Activated T-helper 2 cell treated with anti-CD3 and anti-CD28 coated beads, Interferon-gamma antibody, Interleukin-2, Interleukin-4, amounts not matched to agents 10 μg/mL and 5 μg/mL and 100 μg/mL, durations not matched to agents 14 hours and 24 hours and 36 hours (primary cell): ENCODE measurements around the gene MLYCD. TPM values are rescaled to one million over a fixed set of nuclear protein-coding genes. Genes with fewer than 3 reads are reported as not detected.

ENCODE experiments used
- DNase-seq: peaks from one replicate; pipeline ENCODE4 v3.0.0; 2021; ENCODE audit warnings: low spot score
- H3K27ac Mint-ChIP-seq: one replicate; pipeline ENCODE4 v1.8.0; 2021; ENCODE audit warnings: mixed read lengths
- H3K27me3 Mint-ChIP-seq: one replicate; pipeline ENCODE4 v1.8.0; 2021; ENCODE audit warnings: low read depth, mixed read lengths
- H3K36me3 Mint-ChIP-seq: one replicate; pipeline ENCODE4 v1.8.0; 2021; ENCODE audit warnings: low read depth, mixed read lengths
- H3K4me1 Mint-ChIP-seq: one replicate; pipeline ENCODE4 v1.8.0; 2021; ENCODE audit warnings: low read depth, mixed read lengths
- H3K4me3 Mint-ChIP-seq: one replicate; pipeline ENCODE4 v1.8.0; 2021; ENCODE audit warnings: low read depth, mild to moderate bottlenecking, moderate library complexity, mixed read lengths
- H3K9me3 Mint-ChIP-seq: one replicate; pipeline ENCODE4 v1.8.0; 2021; ENCODE audit warnings: mixed read lengths
- intact Hi-C: fragments of 100-400 bp; cut with micrococcal nuclease; formaldehyde crosslinking; loops from one replicate; pipeline ENCODE4 v1.15.1; 2023
- total RNA-seq: library from RNA; stranded (reverse); gene quantifications from 2 replicates; pipeline ENCODE4 v1.2.3, GENCODE V29; 2022

The MLYCD gene
- total RNA-seq, 1 donor from 2014 or later = 6.1 TPM

GRCh38 chr16:83932955-83933673 lies 34.2 kb downstream of the MLYCD start:
- Mint-ChIP-seq H3K27ac (no peak overlapping the region), H3K4me1 (no peaks in the 10 kb centered on the region), H3K4me3 (no peak overlapping the region), H3K27me3 (no peaks in the 10 kb centered on the region), H3K36me3 (no peaks in the 10 kb centered on the region), H3K9me3 (no peaks in the 10 kb centered on the region)
- intact Hi-C loops = no loop called here
- no peak for DNase-seq

DNA sequence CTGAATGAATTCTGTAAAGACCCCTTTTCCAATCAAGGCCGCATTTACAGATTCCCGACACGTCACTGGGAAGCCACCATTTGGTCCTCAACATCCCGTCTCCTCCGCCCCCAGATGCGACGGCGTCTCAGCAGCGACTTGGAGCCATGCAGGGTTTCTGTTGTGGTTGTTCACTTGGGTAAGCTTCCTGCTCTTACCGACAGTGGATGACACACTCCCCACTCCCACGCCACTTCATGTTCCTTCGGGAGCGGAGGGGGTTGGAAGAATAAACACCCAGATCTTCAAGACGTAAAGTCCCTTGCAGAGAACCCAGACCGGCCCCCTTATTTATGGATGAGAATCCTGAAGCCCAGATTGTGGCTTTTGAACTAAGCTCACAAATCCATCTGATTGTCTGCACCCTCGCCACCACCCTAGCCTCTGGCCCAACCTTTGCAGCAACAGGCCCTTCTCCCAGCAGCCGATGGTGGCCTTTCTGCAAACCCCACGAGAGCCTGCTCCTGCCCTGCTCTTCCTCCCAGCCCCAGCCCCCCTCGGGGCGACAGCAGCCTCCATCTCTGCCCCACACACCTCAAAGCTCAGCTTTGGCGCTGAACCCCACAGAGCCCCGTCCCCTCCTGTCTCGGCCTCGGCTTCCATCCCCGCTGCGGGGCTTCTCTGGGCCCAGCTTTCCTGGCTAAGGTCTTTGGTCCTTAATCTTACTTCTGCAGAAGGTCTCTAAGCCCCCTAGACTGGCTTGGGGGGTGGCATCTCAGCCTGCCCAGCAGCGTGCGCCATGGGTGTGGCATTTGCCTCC lies 35.2 kb downstream of the MLYCD start:
- H3K9me3 Mint-ChIP-seq = no peaks in the 10 kb centered on the region
- intact Hi-C loops = no loop called here
- H3K36me3 Mint-ChIP-seq = no peaks in the 10 kb centered on the region
- H3K27ac Mint-ChIP-seq = no peak overlapping the region
- no peak overlapping the region for H3K4me3 Mint-ChIP-seq
- no peak for DNase-seq
- H3K4me1 Mint-ChIP-seq = no peaks in the 10 kb centered on the region
- H3K27me3 Mint-ChIP-seq = no peaks in the 10 kb centered on the region

DNA sequence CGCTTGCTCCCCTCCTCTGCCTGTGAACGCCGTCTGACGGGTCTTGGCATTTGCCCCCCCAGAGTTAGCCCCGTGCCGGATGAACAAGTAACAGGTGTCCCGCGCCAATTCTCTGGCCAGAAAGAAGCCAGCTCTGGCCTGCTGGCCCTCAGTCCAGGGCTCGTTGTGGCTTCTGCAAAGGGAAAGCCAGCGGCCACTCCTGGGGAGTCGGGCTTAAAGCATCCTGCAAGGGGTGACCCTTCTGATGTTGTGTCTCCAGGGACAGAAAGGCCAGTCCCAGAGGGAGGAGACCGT lies 35.7 kb downstream of the MLYCD start:
- Mint-ChIP-seq H3K27me3 (no peaks in the 10 kb centered on the region), H3K4me3 (no peak overlapping the region), H3K4me1 (peaks cover 5% of the 10 kb centered on the region), H3K9me3 (no peaks in the 10 kb centered on the region), H3K27ac (no peak overlapping the region), H3K36me3 (no peaks in the 10 kb centered on the region)
- no peak for DNase-seq
- intact Hi-C loops = no loop called here

GRCh38 chr16:83935005-83935857 lies 36.3 kb downstream of the MLYCD start:
- peaks cover 6% of the 10 kb centered on the region for H3K4me1 Mint-ChIP-seq
- no peaks in the 10 kb centered on the region for H3K9me3 Mint-ChIP-seq
- no peak overlapping the region for H3K27ac Mint-ChIP-seq
- DNase-seq = no peak
- no peak overlapping the region for H3K4me3 Mint-ChIP-seq
- no peaks in the 10 kb centered on the region for H3K27me3 Mint-ChIP-seq
- no peaks in the 10 kb centered on the region for H3K36me3 Mint-ChIP-seq
- intact Hi-C loops = no loop called here

GRCh38 chr16:83935858-83936255 lies 36.9 kb downstream of the MLYCD start:
- Mint-ChIP-seq H3K27me3 (no peaks in the 10 kb centered on the region), H3K36me3 (no peaks in the 10 kb centered on the region), H3K4me1 (peaks cover 6% of the 10 kb centered on the region), H3K4me3 (no peak overlapping the region), H3K27ac (no peak overlapping the region), H3K9me3 (no peaks in the 10 kb centered on the region)
- no peak for DNase-seq
- intact Hi-C loops = no loop called here

DNA sequence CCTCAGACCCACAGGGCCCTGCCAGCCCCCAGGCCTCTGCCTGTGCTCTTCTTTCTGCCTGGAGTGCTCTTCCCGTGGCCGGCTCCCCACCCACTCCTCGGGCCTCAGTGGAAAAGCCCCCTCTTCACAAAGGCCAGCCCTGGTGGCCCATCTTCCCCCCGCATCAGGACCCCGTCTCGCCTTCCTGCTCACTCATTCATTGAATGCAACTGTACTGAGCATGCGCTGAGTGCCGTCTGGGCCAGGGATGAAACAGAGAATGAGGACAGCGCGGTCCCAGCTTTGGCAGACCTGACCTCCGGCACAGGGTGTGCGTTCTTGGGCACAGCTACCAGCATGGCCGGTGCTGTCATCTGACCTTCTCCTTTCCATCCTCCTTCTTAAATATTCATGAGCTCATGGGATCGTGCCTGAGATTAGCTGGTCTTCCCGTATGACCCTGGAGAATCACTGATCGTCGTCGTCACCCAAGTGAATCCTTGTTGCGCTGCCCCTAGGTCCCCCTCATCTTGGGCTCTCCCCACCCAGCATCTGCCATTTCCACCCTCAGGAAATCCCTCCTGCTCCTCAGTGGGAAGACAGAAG lies 37.8 kb downstream of the MLYCD start:
- no peaks in the 10 kb centered on the region for H3K9me3 Mint-ChIP-seq
- no peak for DNase-seq
- no peaks in the 10 kb centered on the region for H3K27me3 Mint-ChIP-seq
- H3K4me1 Mint-ChIP-seq = peaks cover 6% of the 10 kb centered on the region
- no peak overlapping the region for H3K4me3 Mint-ChIP-seq
- intact Hi-C loops = no loop called here
- H3K27ac Mint-ChIP-seq = no peak overlapping the region
- H3K36me3 Mint-ChIP-seq = no peaks in the 10 kb centered on the region

- Mint-ChIP-seq H3K27ac (no peak overlapping the region), H3K36me3 (no peaks in the 10 kb centered on the region), H3K4me3 (no peak overlapping the region), H3K4me1 (peaks cover 6% of the 10 kb centered on the region), H3K27me3 (no peaks in the 10 kb centered on the region), H3K9me3 (no peaks in the 10 kb centered on the region)
- intact Hi-C loops = no loop called here
- DNase-seq = no peak
These were observed 38.4 kb downstream of the MLYCD start for GRCh38 chr16:83937267-83937666.

GRCh38 chr16:83937922-83938885 lies 39.3 kb downstream of the MLYCD start:
- no peaks in the 10 kb centered on the region for H3K9me3 Mint-ChIP-seq
- H3K36me3 Mint-ChIP-seq = no peaks in the 10 kb centered on the region

DNA sequence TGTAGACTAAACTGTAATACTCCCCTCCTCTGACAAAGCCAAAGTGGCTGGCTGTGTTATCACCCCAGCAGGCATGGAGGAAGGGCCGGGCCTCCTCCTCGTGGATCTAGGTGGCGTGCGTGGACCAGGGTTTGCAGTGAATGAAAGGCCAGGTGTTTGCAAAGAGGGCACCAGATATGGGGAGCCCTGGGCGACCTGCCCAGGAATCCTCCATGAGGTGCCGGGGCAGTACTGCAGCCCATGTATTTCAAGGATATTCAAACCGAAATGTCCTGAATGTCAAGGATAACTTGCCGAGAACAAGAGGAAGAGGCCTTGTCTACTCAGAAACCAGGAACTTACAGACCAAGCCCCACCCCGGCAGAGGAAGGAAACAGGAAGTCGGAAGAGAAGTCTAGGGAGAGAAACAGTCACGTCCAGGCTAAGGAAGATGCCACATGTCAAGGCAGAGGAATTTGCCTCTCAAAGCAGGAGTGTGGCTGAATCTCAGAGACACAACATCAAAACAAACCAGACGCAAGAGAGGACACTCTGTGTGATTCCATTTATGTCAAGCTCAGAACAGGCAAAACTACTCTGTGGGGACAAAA lies 40.4 kb downstream of the MLYCD start:
- Mint-ChIP-seq H3K4me1 (peaks cover 6% of the 10 kb centered on the region), H3K27ac (peak overlapping the region; percentile 16), H3K4me3 (no peak overlapping the region), H3K27me3 (no peaks in the 10 kb centered on the region), H3K9me3 (no peaks in the 10 kb centered on the region), H3K36me3 (no peaks in the 10 kb centered on the region)
- intact Hi-C loops = no loop called here
- no peak for DNase-seq

More at GRCh38 chr16:83937922-83938885, 39.3 kb downstream of the MLYCD start:
- Mint-ChIP-seq H3K4me1 (peaks cover 6% of the 10 kb centered on the region), H3K4me3 (no peak overlapping the region), H3K27me3 (no peaks in the 10 kb centered on the region), H3K27ac (no peak overlapping the region)
- intact Hi-C loops = no loop called here
- DNase-seq = no peak

DNA sequence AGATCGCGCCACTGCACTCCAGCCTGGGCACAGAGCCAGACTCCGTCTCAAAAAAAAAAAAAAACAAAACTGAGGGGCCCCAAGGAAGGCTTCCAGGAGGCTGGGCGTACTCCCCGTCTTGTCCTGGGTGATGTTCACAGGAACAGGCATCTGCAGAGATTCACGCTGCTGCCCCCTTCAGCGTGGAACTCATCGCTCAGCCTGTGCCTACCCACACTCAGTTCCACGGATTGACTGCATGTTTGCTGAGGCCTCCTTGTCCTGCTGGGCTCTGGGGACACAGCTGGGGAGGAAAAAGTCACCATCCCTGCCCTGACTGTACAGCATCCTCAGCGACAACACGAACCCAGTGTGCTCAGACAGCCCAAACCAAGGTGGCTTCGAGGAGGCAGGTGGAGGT lies 41.2 kb downstream of the MLYCD start:
- H3K9me3 Mint-ChIP-seq = no peaks in the 10 kb centered on the region
- H3K4me1 Mint-ChIP-seq = peaks cover 6% of the 10 kb centered on the region
- no peaks in the 10 kb centered on the region for H3K36me3 Mint-ChIP-seq
- H3K27ac Mint-ChIP-seq = no peak overlapping the region
- no peaks in the 10 kb centered on the region for H3K27me3 Mint-ChIP-seq
- H3K4me3 Mint-ChIP-seq = no peak overlapping the region
- intact Hi-C loops = no loop called here
- DNase-seq = no peak

- intact Hi-C loops = no loop called here
- peaks cover 6% of the 10 kb centered on the region for H3K4me1 Mint-ChIP-seq
- no peaks in the 10 kb centered on the region for H3K36me3 Mint-ChIP-seq
- H3K27ac Mint-ChIP-seq = no peak overlapping the region
- H3K9me3 Mint-ChIP-seq = no peaks in the 10 kb centered on the region
- no peak for DNase-seq
- no peaks in the 10 kb centered on the region for H3K27me3 Mint-ChIP-seq
- H3K4me3 Mint-ChIP-seq = no peak overlapping the region
These were observed 41.9 kb downstream of the MLYCD start for GRCh38 chr16:83940630-83941378.
